Left colon (tissue), 2 donors: ENCODE results near the gene MYPN. TPM values are rescaled to one million over a fixed set of nuclear protein-coding genes. Genes with fewer than 3 reads are reported as not detected.
"Not testable (repeated sequence)": the region's sequence is repeated elsewhere in the genome, so short reads cannot be mapped to it uniquely, and the experiment has no call there.

Source experiments
- ATAC-seq: fragments of 200-7000 bp; cut with Tn5 transposase; one replicate; pipeline ENCODE4 v1.9.1; 2020; ENCODE audit warnings: mild to moderate bottlenecking, moderate library complexity
- DNase-seq, 2 donors: peaks; one replicate each; pipeline ENCODE4 v3.0.0-alpha.2; 2020
- intact Hi-C, 2 donors: fragments of 100-400 bp; cut with DNase I in 1 of 2; cut with micrococcal nuclease in 1 of 2; formaldehyde crosslinking; loops; one replicate each; pipeline versions ENCODE4 v1.11.2 to v1.14.0; 2022; cut with DNase I, micrococcal nuclease
- total RNA-seq, 2 donors: library from RNA; stranded (reverse); fragmentation: NEBNext Ultra II Directional; extraction: Animal tissue kit (Norgen Biotek cat#: 25700); gene quantifications; one replicate each; pipeline ENCODE4 v1.2.1, GENCODE V29; 2021
- donor health status: DM: no; HTN: no; CAD: no.
- donor health status: DM: yes; HTN: yes; CAD: no.

The MYPN gene
- total RNA-seq, 2 donors from 2014 or later = 0.12 to 2.1 TPM

DNA sequence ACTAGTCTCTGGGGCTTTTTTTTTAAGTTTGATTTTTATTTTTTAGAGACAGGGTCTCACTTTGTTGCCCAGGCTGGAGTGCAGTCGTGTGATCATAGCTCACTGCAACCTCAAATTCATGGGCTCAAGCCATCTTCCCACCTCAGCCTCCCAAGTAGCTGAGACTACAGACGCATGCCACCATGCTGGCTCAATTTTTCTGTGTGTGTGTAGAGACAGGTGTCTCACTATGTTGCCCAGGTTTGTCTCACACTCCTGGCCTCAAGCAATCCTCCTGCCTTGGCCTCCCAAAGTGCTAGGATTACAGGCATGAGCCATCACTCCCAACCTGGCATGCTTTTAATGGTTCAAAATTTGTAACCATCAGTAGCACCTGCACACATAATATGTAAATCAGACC is 86.5 kb downstream of the MYPN start:
- ATAC-seq, DNase-seq, intact Hi-C loops: not testable (repeated sequence)

DNA sequence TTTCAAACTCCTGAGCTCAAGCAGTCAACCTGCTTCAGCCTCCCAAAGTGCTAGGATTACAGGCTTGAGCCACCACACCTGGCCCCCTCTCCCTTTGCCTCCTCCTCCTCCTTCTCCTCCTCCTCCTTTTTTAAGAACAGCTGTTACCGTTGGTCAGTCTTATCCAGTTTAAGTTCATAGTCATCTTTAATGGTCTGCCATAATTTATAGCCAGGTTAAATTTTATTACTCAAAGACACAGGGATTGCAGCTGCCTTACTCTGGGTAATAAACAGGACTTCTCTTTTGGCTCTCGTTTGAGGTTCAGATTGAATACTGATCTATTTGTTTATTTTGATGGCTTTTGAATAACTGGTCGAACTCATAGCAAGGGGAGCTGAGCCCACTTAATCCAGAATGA is 87.4 kb downstream of the MYPN start:
- DNase-seq (no peak), ATAC-seq (peak; percentile 46)
- intact Hi-C loops = no loop called here

DNA sequence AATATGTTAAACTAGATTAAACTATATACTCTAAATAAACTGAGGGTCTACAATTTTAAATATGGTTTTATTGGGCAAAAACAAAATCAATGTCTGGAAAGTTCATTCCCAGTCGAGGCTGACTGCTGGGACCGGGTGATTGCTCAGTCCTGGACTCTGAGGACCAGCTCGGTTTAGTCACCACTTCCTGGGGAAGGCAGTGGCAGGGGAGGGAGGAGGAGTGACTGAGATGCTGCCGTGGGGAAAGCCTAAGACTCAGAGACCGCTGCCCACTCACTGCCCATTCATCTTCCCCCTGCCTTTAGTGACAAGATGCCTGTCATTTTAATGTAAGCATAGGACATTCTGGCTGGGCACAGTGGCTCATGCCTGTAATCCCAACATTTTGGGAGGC is 93.7 kb downstream of the MYPN start:
- no peak for DNase-seq
- ATAC-seq = no peak
- intact Hi-C loops = no loop called here

DNA sequence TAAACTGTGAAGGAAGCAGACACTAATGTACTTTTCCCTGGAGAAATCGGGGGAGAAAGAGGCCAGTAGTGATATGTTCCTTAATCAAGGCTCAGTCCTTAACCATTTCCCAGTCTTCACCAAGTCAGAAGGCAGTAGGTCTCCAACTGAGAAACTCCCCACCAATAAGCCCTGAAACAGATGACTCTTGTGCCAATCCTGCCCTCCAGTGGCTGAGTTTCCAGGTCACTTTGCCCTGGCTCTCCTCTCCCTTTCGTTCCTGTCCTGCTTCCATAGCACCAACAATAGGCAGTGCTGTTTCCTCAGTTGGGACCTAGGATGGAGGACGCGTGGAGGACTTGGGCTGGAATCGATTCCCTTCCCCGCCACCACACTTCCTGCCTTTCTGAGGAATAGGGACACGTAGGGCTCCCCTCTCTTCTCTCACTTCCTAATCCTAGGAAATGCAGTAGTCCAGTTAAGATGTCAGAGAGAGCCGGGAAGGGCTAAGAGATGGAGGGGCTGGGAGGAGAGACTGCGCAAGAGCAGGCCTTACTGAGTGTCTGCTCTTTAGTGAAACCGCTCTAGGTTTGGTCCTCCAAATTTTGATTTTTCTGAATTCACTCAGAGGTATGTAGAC is 99.2 kb downstream of the MYPN start:
- ATAC-seq = peak; percentile 95
- intact Hi-C loops = no loop called here
- peak; percentile 38 to 68 for DNase-seq

DNA sequence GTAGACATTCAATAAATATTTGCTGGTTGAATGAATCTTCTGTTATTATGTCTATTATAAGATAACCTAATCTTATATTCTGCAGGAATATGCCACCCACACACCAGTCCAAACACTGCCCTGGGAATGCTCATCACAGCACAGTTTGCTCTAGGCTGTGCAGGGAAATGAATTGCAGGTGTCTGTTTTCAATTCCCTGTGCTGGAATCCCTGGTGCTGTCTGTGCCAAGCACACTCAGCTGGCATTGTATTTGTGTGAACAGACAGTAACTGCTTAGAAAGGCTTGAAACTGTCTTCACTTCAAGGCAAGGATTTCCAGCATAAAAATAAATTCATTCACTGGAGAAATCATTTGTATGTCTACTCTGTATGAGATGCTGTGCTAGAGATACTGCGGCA is 102.4 kb downstream of the MYPN start:
- intact Hi-C loops = loop anchor here in 1 of 2 donors (5.0 kb wide), 1 partner anchor 91 kb away; no protein-coding TSS in a partner anchor
- no peak for DNase-seq
- ATAC-seq = no peak

DNA sequence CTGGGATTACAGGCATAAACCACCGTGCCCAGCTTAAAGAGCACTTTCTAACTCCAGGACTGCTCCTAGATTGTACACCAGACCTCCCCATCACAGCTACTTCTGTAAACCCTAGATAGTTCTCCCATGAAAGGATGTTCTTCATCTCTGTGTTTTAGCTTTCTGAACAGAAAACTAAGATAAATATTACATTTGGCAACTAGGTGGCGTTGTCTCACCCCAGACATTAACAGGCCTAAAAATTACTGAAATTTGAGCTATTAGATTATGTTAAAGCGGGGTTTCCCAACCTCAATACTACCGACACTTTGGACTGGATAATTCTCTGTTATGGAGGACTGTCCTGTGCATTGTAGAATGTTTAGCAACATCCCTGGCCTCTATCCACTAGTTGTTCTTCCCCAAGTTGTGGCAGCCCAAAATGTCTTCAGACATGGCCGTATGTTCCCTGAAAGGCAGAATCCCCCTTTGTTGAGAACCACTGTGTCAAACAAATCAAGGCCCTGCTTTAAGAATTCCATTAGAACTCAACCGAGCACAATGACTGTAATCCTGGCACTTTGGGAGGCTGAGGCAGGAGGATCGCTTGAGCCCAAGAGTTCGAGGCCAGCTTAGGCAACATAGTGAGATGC is 103.5 kb downstream of the MYPN start:
- no peak for DNase-seq
- intact Hi-C loops = loop anchor here in 1 of 2 donors (5.0 kb wide), 1 partner anchor 89 kb away; no protein-coding TSS in a partner anchor
- no peak for ATAC-seq

DNA sequence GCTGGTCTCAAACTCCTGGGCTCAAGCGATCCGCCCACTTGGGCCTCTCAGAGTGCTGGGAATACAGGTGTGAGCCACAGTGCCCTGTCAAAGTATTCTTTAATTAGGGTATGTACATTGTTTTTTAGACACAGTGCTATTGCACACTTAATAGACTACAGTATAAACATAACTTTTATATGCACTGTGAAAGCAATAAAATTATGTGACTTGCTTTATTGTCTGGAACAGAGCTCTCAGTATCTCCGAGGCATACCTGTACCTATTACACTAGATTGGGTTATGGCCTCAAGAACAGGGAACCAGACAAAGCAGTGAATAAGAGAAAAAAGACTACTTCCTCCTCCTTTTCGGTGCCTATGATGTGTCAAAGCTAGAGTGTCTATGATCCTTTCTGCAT is 109.5 kb downstream of the MYPN start:
- ATAC-seq (peak; percentile 93), DNase-seq (peak in 1 of 2 donors; percentile 21)
- intact Hi-C loops = no loop called here

DNA sequence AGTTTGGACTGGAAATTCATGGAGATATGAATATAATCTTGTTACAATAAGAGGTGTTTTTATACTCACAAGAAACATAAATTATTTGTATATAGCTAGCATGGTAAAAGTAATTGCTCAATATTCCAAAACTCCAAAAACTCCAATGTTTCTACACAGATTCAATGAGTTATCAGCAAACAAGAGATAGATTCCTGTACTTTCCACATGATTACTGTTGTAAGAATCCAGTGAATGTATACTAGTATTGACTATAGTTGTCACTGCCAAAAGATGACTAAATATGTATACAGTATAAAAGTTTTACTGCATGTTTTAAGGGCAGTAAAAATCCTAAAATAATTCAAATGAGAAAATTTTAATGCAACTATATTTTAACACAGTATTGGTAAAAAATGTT is 111.9 kb downstream of the MYPN start:
- no peak for ATAC-seq
- intact Hi-C loops = no loop called here
- DNase-seq = no peak

DNA sequence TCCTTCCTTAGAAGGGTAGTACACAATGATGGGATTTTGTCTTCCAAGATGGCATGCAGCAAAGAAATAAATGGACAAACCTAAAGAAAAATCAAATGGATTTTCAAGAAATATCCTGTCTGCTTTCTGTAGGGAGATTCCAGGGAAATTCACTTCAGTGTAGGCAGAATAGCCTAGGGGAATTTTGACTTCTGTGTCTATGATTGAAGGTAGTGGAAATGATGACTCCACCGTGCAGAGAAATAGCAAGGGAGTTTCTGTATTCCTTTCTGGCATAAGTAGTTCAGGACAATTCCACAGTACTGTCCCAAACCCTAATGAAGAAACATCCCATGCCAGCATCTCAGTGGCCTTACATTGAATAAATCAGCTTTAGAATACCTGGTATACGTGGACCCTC is 113.1 kb downstream of the MYPN start:
- DNase-seq = no peak
- intact Hi-C loops = no loop called here
- ATAC-seq = no peak

DNA sequence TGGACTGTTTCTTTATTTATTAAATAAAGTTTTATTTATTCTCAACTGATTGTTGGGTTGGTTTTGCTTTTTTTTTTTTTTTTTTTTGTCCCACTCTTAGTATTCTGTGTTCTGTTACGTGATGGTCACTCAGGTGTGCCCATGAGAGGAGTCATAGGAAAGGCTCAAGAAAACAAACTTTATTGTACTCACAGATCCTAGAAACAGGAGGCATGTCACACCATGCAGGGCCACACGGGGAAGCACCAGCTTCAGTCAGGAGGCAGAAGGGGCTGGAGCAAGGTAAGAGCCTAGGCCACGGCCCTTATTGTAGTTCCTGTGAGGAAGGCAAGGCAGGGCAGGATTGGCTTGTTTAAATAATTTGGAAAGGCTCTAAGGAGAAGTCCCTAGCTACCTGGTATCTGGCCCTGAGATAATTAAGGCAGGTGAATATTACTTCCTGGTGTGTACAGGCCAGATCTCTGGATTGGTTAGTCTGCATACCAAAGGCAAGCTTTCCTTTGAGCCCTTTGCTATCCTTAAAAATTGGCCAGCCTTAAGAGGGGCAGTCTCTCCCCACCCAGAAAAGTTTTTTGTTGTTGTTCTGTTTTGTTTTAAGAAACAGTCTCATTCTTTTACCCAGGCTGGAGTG is 114.4 kb downstream of the MYPN start:
- intact Hi-C loops = no loop called here
- DNase-seq = peak in 1 of 2 donors; percentile 30
- peak; percentile 64 for ATAC-seq

DNA sequence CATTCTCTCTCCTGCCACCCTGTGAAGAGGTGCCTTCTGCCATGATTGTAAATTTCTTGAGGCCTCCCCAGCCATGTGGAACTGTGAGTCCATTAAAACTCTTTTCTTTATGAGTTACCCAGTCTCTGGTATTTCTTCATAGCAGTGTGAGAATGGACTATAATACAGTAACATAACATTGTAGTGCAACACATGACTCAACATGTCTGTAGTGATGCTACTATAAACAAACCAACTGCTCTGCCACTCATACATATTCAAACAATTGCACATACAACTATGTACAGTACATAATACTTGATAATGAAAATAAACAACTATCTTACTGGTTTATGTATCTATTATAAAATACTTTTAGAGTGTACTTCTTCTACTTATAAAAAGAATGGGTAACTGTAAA is 115.5 kb downstream of the MYPN start:
- no peak for ATAC-seq
- no peak for DNase-seq
- intact Hi-C loops = no loop called here

DNA sequence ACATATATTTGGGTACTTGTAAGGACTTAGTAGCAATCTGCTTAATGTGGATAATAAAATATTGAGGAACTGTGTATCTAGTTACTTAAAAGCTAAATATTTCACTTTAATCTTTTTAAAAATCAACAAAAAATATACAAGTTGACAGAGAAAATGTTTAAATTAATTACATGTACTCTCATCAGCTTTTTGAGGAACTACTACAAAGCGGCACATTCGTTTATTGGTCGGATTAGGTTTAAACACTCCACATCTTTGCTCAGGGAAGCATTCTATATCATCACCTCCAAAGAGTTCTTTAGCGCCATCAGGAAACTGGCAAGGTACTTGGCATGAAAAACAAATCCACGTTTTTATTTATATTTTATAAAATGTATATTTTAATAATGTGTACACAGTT is 121.0 kb downstream of the MYPN start:
- no peak for DNase-seq
- ATAC-seq = no peak
- intact Hi-C loops = no loop called here

DNA sequence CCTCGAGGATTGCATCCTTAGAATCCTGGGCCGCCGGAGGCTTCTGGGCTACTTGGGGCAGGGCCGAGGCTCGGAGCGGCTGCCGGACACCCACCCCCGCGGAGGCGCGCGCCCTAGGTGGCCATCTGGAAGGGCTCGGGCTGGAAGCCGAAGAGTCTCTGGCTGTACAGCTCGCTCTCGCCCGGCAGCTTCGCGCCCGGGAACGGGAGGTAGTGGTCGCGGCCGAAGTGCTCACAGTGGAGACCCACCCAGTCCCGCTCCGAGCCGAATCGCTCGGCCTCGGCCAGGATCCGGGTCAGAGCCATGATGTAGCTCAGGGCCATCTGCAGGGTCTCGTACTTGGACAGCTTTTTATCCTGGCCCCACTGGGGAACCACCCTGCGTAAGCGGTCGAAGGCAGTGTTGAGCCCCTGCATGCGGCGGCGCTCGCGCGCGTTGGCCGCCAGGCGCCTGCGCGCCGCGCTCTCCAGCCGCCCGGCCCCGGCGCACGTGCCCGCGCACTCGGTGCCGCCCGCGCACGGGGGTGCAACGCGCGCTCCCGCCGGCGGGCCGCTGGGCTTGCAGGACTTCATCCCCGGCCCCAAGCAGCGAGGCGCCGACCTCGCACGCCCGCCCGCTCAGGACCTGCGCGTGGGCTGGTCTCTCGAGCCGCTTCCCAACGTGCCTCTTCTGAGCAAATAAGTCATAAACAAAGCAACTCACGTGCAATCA is 122.0 kb downstream of the MYPN start:
- DNase-seq (peak; percentile 48 to 70), ATAC-seq (peak; percentile 97)
- intact Hi-C loops = no loop called here

DNA sequence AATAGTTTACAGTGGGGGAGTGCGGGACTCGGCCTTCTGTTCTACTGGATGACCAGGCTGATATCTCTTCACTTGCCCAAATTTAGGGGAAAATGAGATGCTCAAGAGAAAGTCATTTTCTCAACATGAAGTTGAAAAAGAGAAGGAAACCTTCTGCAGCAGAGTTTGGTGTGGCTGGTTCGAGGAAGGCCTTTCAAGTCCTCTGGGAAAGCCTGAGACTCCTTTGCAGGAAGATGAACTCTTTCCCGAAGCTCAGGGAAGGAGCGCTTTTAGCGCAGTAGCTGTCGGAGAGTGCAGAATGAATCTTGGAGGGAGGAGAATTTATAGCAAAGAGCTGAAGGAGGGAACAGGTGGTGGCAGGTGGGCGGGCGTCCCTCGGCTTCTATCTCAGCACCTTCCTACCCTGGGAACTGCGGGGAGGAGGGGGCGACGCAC is 122.5 kb downstream of the MYPN start, which contains the start of gene ATOH7:
Gene ATOH7 (minus strand): TSS at position 297 of the 435 bp plus-strand sequence. CDS start 436 bp downstream, outside the sequence.
- intact Hi-C loops = no loop called here
- DNase-seq (no peak), ATAC-seq (peak; percentile 13)

DNA sequence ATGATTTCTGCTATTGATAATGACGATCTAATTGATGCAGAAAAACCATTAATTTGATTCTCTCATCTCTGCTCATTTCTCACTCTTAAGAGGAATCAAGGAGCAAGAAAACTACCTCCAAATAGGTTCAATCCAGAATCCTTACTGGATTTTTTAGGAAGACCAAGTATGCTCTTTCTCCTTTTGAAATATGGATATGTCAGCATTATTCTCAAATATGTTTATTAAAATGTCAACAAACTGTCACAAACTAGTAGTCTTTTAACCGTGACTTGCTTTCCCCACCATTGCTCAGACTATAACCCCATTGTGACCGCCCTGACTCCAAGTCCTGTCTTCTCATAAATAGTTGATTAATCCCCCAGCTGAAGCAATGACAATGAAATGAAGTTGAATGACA is 123.8 kb downstream of the MYPN start:
- ATAC-seq (no peak), DNase-seq (no peak)
- intact Hi-C loops = no loop called here

DNA sequence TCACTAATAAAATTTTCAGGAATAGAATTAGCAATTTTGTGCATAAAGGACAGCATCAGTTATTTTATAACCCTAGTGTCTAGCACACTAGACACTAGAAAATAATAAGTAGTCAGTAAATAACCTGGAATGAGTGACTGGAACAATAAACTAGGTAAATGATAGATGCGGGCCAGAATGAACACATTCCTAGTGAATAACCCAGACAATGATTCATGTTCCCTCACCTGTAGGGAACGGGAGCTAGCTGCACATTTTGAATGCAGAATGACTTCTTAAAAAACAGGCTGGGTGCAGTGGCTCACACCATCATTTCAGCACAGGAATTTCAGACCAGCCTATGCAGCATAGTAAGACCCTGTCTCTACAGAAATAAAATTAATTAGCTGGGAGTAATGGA is 125.8 kb downstream of the MYPN start:
- ATAC-seq = no peak
- no peak for DNase-seq
- intact Hi-C loops = no loop called here

DNA sequence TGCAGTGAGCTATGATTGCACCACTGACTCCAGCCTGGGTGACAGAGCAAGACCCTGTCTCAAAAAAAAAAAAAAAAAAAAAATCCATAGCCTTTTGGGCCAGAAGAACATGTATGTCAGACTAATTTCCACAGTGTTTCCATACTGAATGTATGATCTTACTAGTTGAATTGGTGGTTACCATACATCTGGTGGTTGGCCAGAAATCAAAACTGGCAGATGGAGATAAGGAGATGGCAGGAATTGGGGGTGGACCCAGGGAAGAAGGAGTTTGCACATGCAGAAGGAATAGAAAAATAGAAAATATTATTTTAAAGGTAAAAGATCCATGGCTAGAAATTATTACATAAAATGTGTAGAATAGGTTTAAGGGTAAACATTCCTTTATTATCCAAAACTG is 126.3 kb downstream of the MYPN start:
- DNase-seq (no peak), ATAC-seq (no peak)
- intact Hi-C loops = no loop called here

DNA sequence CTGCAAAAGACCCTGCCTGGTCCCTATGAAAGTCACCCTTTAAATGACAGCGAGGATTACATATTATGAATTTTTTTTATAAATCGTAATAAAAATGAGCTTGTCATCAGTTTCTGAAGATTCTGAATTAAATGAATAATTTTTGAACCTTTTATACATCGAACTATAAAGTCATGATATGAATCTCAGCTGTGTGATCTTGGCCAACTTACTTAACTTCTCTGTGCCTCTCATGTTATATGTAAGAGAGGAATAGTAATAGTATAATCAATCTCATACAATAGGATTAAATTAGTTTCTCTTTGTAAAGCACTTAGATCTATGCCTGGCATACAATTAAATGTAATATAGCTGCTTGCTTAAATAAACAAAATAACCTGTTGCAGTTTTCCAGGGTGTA is 127.9 kb downstream of the MYPN start:
- no peak for ATAC-seq
- DNase-seq = no peak
- intact Hi-C loops = no loop called here

DNA sequence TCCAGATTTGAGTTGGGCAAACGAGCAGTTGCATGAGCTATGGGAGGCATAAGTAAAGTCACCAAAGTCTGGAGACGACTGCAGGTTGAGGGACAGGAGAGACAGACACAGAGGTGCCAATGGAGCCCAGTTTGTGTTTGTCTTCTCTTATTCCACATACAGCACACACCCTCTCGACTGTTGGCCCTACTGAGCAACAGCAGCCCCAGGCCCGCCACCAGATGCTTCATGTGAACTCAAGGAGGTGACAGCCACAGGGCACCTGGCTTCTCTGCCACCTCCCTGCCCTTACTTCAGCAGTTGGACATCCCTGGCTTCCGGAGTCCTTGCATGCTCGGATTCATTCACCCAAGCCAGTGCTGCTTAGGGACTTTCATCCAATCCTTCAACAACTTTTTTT is 129.1 kb downstream of the MYPN start:
- ATAC-seq = no peak
- intact Hi-C loops = no loop called here
- no peak for DNase-seq

DNA sequence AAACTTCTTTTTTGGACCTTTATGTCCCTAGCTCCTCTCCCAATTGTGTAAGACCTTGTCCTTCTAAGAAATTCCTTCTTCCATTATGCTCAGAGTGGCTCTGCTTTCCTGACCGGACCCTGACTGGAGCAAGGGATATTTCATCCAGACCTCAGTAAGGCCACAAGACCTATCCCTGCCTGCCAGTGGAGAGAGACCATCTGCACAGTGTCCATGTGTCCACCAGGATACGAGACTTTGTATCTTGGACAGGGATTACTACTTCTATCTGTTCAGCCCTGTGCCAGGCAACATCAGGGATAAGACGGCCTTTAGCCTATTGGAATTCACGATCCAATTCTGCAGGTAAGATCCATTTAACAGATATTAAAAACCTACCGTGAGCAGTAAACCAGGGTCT is 129.8 kb downstream of the MYPN start:
- DNase-seq = no peak
- no peak for ATAC-seq
- intact Hi-C loops = no loop called here
